Erythroblast (primary cell): ENCODE results near the gene NETO2.

Experiments used
- GATA1 ChIP-seq: IDR thresholded peaks from 2 replicates; pipeline ENCODE4 v1.6.1; 2011; ENCODE audit warnings: low read depth, mild to moderate bottlenecking, control low read depth, low read length, moderate library complexity
- POLR2A ChIP-seq: IDR thresholded peaks from 2 replicates; pipeline ENCODE4 v1.6.1; 2011; ENCODE audit warnings: mild to moderate bottlenecking, low read length

GRCh38 chr16:47142486-47142820, 1.3 kb downstream of the NETO2 start:
- TF ChIP-seq POLR2A (no peak), GATA1 (no peak)
